GM11168 (cell line): Measurements from ENCODE around the gene LAX1.

Experiments used
- in situ Hi-C: fragments of 300-500 bp; cut with MboI; formaldehyde crosslinking; loops from one replicate; pipeline ENCODE4 v1.12.0; 2022; ENCODE audit warnings: low sequenced_read_pairs; ENCODE audit not compliant: unreplicated experiment

LAX1 gene

DNA sequence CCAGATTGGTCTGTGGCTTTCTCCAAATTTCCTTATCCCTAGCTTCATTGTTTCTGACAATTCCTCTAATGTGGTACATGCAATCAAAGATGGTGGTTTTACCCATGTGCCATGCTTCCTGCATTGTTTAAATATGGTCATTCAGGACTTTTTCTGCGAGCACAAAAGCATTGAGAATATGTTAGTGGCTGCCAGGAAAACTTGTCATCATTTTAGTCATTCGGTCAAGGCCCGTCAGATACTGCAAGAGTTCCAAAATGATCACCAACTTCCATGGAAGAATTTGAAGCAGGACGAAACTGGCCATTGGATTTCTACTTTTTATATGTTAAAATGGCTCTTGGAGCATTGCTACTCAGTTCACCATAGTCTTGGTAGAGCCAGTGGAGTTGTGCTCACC is 34.2 kb downstream of the LAX1 start:
- in situ Hi-C loops: no loop called here

DNA sequence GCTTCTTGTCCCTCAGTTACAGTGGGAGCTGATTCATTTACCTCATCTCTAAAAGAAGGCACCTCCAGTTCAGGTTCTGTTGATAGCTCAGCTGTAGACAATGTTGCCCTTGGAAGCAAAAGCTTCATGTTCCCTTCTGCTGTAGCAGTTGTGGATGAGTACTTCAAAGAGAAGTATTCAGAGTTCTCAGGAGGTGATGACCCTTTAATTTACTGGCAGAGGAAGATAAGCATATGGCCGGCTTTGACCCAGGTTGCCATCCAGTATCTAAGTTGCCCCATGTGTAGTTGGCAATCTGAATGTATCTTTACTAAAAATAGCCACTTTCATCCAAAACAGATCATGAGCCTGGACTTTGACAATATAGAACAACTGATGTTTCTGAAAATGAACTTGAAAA is 35.0 kb downstream of the LAX1 start:
- in situ Hi-C loops: no loop called here

DNA sequence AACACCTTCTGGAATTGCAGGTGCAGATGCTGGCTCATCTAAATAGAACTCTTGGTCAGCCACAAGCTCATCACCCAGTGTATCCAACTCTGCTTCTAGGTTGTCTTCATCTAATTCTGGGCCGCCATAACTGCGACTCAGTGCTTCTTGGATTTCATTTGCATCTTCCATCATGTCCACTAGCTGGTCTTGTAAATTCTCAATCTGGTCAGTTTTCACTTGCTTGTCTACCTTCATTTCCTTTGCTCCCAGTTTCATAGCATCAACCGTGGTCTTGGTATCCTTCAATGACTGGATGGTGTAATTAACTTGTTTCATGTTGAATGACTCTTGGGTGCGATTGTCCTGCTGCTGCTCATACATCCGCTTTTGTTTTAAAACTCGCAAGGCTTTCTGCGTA is 40.7 kb downstream of the LAX1 start:
- in situ Hi-C loops: no loop called here

DNA sequence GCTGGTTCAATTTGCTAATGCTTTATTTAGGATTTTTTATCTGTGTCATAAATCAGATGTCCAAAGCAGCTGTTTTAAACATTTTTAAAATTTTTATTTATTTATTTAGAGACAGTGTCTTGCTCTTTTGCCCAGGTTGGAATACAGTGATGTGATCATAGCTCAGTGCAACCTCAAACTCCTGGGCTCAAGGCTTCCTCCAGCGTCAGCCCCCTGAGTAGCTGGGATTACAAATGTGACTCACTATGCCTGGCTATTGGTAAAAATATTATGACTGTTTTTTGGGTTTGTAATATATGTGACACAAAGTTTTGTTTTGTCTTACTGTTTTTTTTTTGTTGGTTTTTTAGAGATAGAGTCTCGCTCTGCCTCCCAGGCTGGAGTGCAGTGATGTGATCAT is 42.2 kb downstream of the LAX1 start:
- in situ Hi-C loops: no loop called here

DNA sequence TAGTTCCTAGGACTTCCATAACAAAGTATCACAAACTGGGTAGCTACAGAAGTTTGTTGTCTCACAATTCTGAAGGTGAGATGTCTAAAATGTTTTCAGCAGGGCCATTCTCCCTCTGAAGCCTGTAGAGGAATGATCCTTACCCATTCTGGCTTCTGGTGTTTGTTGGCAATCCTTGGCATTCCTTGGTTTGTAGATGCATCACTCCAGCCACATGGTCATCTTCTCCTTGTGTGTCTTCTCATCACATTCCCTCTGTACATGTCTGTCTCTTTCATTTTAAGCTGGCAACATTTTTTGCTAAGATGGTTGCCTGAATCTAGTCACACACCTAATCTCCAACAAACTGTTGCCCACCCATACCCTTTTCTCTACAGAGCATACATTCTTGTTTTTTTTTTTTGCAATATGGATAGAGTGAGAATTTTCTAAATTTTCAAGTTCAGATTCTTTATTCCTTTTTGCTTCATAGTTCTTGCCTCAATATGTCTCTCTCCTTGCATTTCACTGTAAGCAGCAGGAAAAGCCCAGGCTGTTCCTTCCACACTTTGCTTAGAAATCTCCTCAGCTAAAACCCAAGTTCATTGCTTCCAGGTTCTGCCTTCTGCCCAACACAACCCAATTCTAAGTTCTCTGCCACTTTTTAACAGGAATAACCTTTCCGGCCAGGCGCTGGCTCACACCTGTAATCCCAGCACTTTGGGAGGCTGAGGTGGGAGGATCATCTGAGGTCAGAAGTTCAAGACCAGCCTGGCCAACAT is 48.8 kb downstream of the LAX1 start:
- in situ Hi-C loops: no loop called here

DNA sequence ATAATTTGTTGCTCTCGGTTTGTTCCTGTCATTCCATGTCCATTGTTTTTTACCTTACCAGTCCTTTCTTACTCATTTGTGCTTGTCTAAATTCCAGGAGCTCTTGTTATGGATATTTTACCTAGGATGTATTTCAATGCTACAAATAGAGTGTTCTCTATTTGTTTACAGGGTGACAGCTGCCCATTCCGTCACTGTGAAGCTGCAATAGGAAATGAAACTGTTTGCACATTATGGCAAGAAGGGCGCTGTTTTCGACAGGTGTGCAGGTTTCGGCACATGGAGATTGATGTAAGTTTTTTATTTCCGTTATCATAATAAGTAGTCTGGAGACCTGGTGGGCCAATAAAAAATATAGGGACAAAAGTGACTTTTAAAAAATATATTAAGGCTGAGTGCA is 53.4 kb downstream of the LAX1 start:
- in situ Hi-C loops: no loop called here

DNA sequence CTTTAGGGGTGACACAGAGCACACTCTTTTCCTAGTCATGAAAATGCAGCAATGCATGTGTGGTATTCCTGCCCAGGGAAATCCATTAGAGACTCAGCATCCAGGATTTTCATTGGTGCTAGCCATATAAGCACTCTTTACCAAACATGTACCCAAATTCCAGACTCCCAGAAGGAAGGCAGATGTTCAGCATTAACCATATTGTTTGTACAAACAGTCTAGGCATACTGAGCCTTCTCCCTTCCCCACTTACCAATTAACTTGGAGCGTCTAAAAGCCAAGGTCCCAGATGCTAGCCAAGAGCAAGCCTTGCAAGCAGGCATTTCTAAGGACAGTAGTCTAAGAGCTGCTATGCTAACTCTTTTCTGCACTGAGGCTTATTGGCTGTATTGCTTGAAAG is 58.3 kb downstream of the LAX1 start:
- in situ Hi-C loops: no loop called here
